KMS-11 (cell line): ENCODE measurements around the gene MACROD1.

ENCODE experiments used
- H2AFZ ChIP-seq: fragments of 200-600 bp; sonication (generic); 2 replicates; pipeline ENCODE4 v1.6.1; 2016; ENCODE audit warnings: antibody characterized with exemption, mixed run types, low read depth
- H3K27ac ChIP-seq: fragments of 200-600 bp; sonication (generic); 2 replicates; pipeline ENCODE4 v1.6.1; 2016; ENCODE audit warnings: mild to moderate bottlenecking, mixed run types
- H3K27me3 ChIP-seq: fragments of 200-600 bp; sonication (generic); 2 replicates; pipeline ENCODE4 v1.6.1; 2017; ENCODE audit warnings: mild to moderate bottlenecking, low read depth, mixed run types, moderate library complexity; ENCODE audit not compliant: insufficient read depth
- H3K36me3 ChIP-seq: fragments of 200-600 bp; sonication (generic); 2 replicates; pipeline ENCODE4 v1.6.1; 2017; ENCODE audit warnings: mild to moderate bottlenecking, mixed run types; ENCODE audit not compliant: insufficient read depth
- H3K4me1 ChIP-seq: fragments of 200-600 bp; sonication (generic); 2 replicates; pipeline ENCODE4 v1.6.1; 2016; ENCODE audit warnings: mild to moderate bottlenecking, low read depth, mixed run types; ENCODE audit not compliant: poor library complexity, severe bottlenecking
- H3K4me2 ChIP-seq: fragments of 200-600 bp; sonication (generic); 2 replicates; pipeline ENCODE4 v1.7.0; 2016; ENCODE audit warnings: mild to moderate bottlenecking, mixed run types
- H3K4me3 ChIP-seq: fragments of 200-600 bp; sonication (generic); IDR thresholded peaks from 2 replicates; pipeline ENCODE4 v1.6.1; 2017; ENCODE audit warnings: low read depth, low read length, mixed read lengths; ENCODE audit not compliant: insufficient read depth
- H3K79me2 ChIP-seq: fragments of 200-600 bp; sonication (generic); 2 replicates; pipeline ENCODE4 v1.6.1; 2016; ENCODE audit warnings: low read depth, mixed run types; ENCODE audit not compliant: insufficient read depth
- H3K9ac ChIP-seq: fragments of 200-600 bp; sonication (generic); 2 replicates; pipeline ENCODE4 v1.6.1; 2016; ENCODE audit warnings: mild to moderate bottlenecking, mixed run types
- H4K20me1 ChIP-seq: fragments of 200-600 bp; sonication (generic); 2 replicates; pipeline ENCODE4 v1.6.1; 2016; ENCODE audit warnings: mild to moderate bottlenecking, mixed run types; ENCODE audit not compliant: insufficient read depth
- CTCF ChIP-seq: fragments of 200-600 bp; sonication (generic); conservative IDR thresholded peaks from 2 replicates; pipeline ENCODE4 v1.6.1; 2017; ENCODE audit warnings: low read depth, mild to moderate bottlenecking, antibody characterized with exemption, low read length, moderate library complexity, mixed read lengths

The MACROD1 gene

GRCh38 chr11:64165842-64166635, at the start of gene MACROD1:
MACROD1 (minus strand) TSS chr11:64166113; CDS start chr11:64165994, 119 bp downstream.
- H3K27ac ChIP-seq: peak within 1 kb of the TSS; percentile 72
- peak within 1 kb of the TSS; percentile 91 for H3K9ac ChIP-seq
- no peak for TF ChIP-seq CTCF
- no peaks in the 10 kb centered on the region for H4K20me1 ChIP-seq
- peaks cover 5% of the 10 kb centered on the region for H3K4me1 ChIP-seq
- no peaks in the 10 kb centered on the region for H3K27me3 ChIP-seq
- H2AFZ ChIP-seq: peak within 1 kb of the TSS; percentile 81
- no peaks in the 10 kb centered on the region for H3K79me2 ChIP-seq
- peak within 1 kb of the TSS; percentile 99 for H3K4me2 ChIP-seq
- no peak within 1 kb of the TSS for H3K4me3 ChIP-seq
- H3K36me3 ChIP-seq: no peaks in the 10 kb centered on the region

- TF ChIP-seq CTCF: no peak
- Histone ChIP-seq H3K4me1 (peaks cover 6% of the 10 kb centered on the region), H3K36me3 (no peaks in the 10 kb centered on the region)
These were observed 45.4 kb upstream of the MACROD1 start for GRCh38 chr11:64211181-64211872.

GRCh38 chr11:64210301-64211020, 44.5 kb upstream of the MACROD1 start:
- Histone ChIP-seq H3K27me3 (no peaks in the 10 kb centered on the region), H3K27ac (no peak overlapping the region), H3K4me3 (no peak overlapping the region), H3K9ac (no peak overlapping the region), H3K36me3 (no peaks in the 10 kb centered on the region), H4K20me1 (no peaks in the 10 kb centered on the region), H3K79me2 (no peaks in the 10 kb centered on the region; the same call in 1 of the 2 replicates), H3K4me2 (no peak overlapping the region), H3K4me1 (peaks cover 10% of the 10 kb centered on the region), H2AFZ (no peak overlapping the region)
- no peak for TF ChIP-seq CTCF

More at GRCh38 chr11:64211181-64211872, 45.4 kb upstream of the MACROD1 start:
- Histone ChIP-seq H3K27ac (no peak overlapping the region), H3K27me3 (no peaks in the 10 kb centered on the region), H3K4me3 (no peak overlapping the region), H2AFZ (no peak overlapping the region), H4K20me1 (no peaks in the 10 kb centered on the region), H3K79me2 (no peaks in the 10 kb centered on the region; the same call in 1 of the 2 replicates), H3K4me2 (no peak overlapping the region), H3K9ac (no peak overlapping the region)

- H3K4me2 ChIP-seq: no peak overlapping the region
- peaks cover 19% of the 10 kb centered on the region for H3K4me1 ChIP-seq
- no peaks in the 10 kb centered on the region for H3K27me3 ChIP-seq
- no peak overlapping the region for H3K4me3 ChIP-seq
- no peak for TF ChIP-seq CTCF
- no peaks in the 10 kb centered on the region for H4K20me1 ChIP-seq
- H3K79me2 ChIP-seq: no peaks in the 10 kb centered on the region; the same call in 1 of the 2 replicates
- H3K9ac ChIP-seq: no peak overlapping the region
- no peak overlapping the region for H2AFZ ChIP-seq
- H3K36me3 ChIP-seq: no peaks in the 10 kb centered on the region
- H3K27ac ChIP-seq: no peak overlapping the region
These were observed 43.6 kb upstream of the MACROD1 start for GRCh38 chr11:64209563-64209843.
